GM18505 (cell line): Measurements from ENCODE around the gene RAB8A.
A peak's percentile ranks its signal among the peaks of the same experiment; 100 is the strongest.
"Not testable (repeated sequence)": the region's sequence is repeated elsewhere in the genome, so short reads cannot be mapped to it uniquely, and the experiment has no call there.

Experiments
- ATAC-seq: cut with Tn5 transposase; IDR thresholded peaks from one replicate; pipeline ENCODE4 v1.9.1; 2021; ENCODE audit not compliant: unreplicated experiment
- POLR2A ChIP-seq: IDR thresholded peaks from 4 replicates; pipeline ENCODE4 v1.6.1; 2011; ENCODE audit warnings: borderline replicate concordance; ENCODE audit not compliant: insufficient read depth, insufficient read length; ENCODE audit errors: extremely low read depth

RAB8A gene

GRCh38 chr19:16113727-16114126 lies 2.0 kb downstream of the RAB8A start:
- ATAC-seq: no peak
- TF ChIP-seq POLR2A: no peak

GRCh38 chr19:16115301-16116039 lies 3.8 kb downstream of the RAB8A start:
- TF ChIP-seq POLR2A: no peak
- ATAC-seq: no peak

GRCh38 chr19:16116067-16116466 lies 4.4 kb downstream of the RAB8A start:
- ATAC-seq: no peak
- no peak for TF ChIP-seq POLR2A

GRCh38 chr19:16117594-16118033 lies 5.9 kb downstream of the RAB8A start:
- TF ChIP-seq POLR2A: peak; percentile 54
- no peak for ATAC-seq

GRCh38 chr19:16118489-16119033 lies 6.9 kb downstream of the RAB8A start:
- ATAC-seq: peak; percentile 67
- TF ChIP-seq POLR2A: peak; percentile 63

- not testable (repeated sequence) for ATAC-seq
Measured at GRCh38 chr19:16119075-16119857, 7.6 kb downstream of the RAB8A start.

- ATAC-seq: no peak
Measured at GRCh38 chr19:16121141-16121540, 9.5 kb downstream of the RAB8A start.

GRCh38 chr19:16121967-16122366 lies 10.3 kb downstream of the RAB8A start:
- no peak for ATAC-seq

More at GRCh38 chr19:16121141-16121540, 9.5 kb downstream of the RAB8A start:
- TF ChIP-seq POLR2A: no peak

GRCh38 chr19:16124953-16125352 lies 13.3 kb downstream of the RAB8A start:
- no peak for ATAC-seq
- no peak for TF ChIP-seq POLR2A

More at GRCh38 chr19:16121967-16122366, 10.3 kb downstream of the RAB8A start:
- TF ChIP-seq POLR2A: no peak

- no peak for ATAC-seq
- no peak for TF ChIP-seq POLR2A
Measured at GRCh38 chr19:16125737-16126495, 14.2 kb downstream of the RAB8A start.

- TF ChIP-seq POLR2A: no peak
- no peak for ATAC-seq
Measured at GRCh38 chr19:16127080-16127479, 15.4 kb downstream of the RAB8A start.

GRCh38 chr19:16127776-16128371 lies 16.2 kb downstream of the RAB8A start:
- no peak for ATAC-seq

GRCh38 chr19:16131648-16132047 lies 20.0 kb downstream of the RAB8A start:
- ATAC-seq: no peak
- no peak for TF ChIP-seq POLR2A

More at GRCh38 chr19:16127776-16128371, 16.2 kb downstream of the RAB8A start:
- no peak for TF ChIP-seq POLR2A
